Activated T-cell treated with anti-CD3 and anti-CD28 coated beads for 24 hours (primary cell): ENCODE results near the gene TPGS1.

Experiments
- DNase-seq: peaks from one replicate; pipeline ENCODE4 v3.0.0-alpha.2; 2020; ENCODE audit warnings: low read depth

TPGS1 gene

GRCh38 chr19:507286-508203, at the start of gene TPGS1:
Gene TPGS1 (plus strand): TSS chr19:507497. CDS start chr19:507507, 10 bp downstream.
- DNase-seq = peak; percentile 68

DNA sequence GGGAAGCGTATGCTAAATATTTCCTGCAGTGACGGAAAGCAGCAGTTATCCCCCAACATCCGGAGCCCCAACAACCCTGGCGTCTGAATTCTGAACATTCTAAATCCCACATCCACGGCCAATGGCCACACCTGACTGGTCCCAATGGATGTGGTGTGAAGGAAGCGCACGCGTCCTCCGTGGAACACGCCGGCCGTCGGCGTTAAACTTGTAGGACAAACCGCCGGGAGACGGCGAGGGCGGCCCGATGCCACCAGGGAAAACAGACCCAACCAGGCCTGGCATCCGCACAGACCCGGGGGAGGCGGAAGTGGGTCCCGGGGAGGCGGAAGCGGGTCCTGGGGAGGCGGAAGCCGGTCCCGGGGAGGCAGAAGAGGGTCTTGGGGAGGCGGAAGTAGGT, 49.7 kb upstream of the TPGS1 start:
- no peak for DNase-seq

DNA sequence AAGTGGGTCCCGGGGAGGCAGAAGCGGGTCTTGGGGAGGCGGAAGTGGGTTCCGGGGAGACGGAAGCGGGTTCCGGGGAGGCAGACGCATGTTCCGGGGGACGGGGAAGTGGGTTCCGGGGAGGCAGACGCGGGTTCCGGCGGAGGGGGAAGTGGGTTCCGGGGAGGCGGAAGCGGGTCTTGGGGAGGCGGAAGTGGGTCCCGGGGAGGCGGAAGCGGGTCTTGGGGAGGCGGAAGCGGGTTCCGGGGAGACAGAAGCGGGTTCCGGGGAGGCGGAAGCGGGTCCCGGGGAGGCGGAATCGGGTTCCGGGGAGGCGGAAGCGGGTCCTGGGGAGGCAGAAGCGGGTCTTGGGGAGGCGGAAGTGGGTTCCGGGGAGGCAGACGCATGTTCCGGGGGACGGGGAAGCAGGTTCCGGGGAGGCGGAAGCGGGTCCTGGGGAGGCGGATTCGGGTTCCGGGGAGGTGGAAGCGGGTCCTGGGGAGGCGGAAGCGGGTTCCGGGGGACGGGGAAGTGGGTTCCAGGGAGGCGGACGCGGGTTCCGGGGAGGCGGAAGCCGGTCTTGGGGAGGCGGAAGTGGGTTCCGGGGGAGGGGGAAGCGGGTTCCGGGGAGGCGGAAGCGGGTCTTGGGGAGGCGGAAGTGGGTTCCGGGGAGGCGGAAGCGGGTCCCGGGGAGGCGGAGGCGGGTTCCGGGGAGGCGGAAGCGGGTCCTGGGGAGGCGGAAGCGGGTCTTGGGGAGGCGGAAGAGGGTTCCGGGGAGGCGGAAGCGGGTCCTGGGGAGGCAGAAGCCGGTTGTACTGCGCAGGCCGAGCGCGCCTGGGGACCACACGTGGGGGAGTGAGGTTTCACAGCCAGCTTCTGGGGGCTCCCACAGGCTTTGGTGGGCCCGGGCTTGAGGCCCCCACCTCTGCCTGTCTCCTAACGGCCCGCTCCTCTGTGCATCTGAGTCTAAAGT, 48.9 kb upstream of the TPGS1 start:
- DNase-seq = no peak

DNA sequence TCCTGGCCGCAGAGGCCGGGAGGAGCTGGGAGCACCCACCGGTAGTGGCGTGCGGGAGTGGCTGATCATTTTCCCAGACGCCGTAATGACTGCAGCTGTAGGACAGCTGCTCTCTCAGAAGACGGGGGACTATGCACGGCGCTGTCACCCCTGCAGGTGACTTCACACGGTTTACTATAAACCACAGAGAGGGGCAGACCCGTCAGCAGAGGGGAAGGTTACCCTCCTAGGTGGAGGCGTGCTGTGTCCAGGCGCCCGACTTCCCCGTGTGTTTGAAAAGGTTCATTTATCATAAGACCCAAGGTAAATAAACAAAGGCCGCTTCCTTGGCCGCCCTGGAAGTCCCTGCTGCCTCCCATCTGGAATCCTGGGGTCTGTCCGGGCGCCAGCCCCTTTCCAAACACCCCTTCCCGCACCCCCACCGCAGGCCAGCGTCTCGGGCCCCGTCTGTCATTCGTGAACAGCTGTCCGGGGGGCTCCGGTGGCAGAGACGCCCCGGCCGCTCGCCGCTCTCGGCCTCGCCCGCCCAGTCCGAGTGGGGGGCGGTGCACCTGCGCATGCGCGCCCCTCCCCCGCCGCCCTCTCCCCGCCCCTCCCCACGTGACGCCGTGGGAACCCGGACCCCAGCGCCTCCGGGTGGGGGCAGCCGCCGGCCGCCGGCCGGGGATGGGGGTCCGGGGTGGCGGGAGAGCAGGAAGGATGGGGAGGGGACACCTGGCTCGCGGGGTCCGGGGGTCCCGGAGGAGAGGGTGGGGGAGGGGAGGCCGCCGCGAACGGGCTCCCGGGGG, 47.4 kb upstream of the TPGS1 start:
- DNase-seq = no peak

- DNase-seq = no peak
Observed at GRCh38 chr19:460877-461720, 46.2 kb upstream of the TPGS1 start, which contains the start of gene SHC2. Gene SHC2 (minus strand): TSS chr19:461033. CDS start chr19:460996, 37 bp downstream.

GRCh38 chr19:461721-462551, 45.4 kb upstream of the TPGS1 start:
- no peak for DNase-seq

- no peak for DNase-seq
Observed at GRCh38 chr19:463483-464207, 43.7 kb upstream of the TPGS1 start.

DNA sequence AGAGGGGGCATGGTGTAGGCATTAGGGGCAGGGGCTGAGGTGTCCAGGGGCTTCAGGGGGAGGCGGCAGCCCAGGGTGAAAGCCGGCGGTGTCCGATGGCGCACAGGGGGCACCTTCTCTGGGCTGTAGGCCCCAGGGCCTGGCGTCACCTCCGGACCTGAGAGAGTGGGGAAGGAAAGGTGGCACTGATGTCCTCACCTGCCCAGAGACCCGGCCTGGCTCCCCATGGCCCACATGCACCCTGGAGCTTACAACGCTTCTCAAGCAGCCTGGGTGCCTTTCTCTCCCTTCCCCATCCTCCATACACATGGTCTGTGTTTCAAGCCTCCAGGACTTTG, 43.1 kb upstream of the TPGS1 start:
- DNase-seq = no peak

- no peak for DNase-seq
Observed at GRCh38 chr19:465056-465816, 42.1 kb upstream of the TPGS1 start.

DNA sequence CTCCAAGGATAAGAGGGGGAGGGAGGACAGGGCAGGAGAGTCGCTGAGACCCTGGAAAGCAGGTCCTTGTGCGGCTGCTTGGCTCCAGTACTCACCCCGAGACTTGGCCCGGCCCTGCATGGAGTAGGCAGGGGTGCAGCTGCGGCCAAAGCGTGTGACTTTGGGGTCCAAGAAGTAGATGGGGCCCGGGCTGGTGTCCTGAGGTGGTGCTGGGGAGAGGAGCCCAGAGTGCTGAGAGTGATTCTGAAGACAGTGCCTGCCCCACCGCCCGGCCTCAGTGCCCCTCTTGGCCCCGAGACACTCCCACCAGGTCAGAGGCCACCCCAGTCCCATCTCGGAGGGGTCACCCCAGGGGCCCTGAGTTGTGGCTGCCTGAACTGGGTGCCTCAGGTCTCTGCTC, 39.7 kb upstream of the TPGS1 start:
- DNase-seq = no peak

GRCh38 chr19:468587-469256, 38.6 kb upstream of the TPGS1 start:
- DNase-seq = no peak

DNA sequence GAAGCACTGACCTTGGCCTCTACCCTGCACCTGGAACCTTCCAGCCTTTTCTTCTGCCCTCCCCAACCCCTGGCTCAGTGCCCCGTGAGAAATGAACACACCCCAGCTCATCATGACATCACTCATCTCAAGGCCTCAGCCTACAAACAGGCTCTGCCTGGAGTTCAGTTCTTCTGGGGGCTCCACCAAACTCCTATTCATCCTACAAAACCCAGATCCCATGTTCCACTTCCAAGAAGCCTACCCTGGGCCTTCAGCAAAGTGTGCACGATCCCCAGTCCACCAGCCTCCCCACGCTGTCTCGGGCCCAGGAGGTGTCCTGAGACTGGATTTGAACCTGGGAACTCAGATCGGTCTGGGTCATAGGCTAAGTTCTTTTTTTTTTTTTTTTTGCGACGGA, 37.5 kb upstream of the TPGS1 start:
- no peak for DNase-seq

DNA sequence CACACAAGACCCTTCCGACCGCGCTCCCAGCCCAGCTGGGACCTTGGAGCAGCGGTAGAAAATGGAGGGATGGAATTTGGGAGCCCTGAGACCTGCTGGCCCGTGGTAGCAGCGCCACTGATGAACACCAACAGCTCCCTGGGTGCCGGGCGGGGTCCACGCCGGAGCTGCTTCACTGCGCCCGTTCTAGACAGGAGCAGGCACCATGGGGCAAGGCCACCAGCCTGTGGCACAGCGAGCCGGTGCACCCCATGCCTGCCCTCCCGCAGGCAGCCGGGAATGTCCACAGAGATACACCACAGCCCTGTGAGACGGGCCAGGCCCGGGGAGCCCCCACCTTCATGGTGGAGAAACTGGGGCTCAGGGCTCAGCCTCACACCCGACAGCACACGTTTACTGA, 36.6 kb upstream of the TPGS1 start:
- DNase-seq = no peak

DNA sequence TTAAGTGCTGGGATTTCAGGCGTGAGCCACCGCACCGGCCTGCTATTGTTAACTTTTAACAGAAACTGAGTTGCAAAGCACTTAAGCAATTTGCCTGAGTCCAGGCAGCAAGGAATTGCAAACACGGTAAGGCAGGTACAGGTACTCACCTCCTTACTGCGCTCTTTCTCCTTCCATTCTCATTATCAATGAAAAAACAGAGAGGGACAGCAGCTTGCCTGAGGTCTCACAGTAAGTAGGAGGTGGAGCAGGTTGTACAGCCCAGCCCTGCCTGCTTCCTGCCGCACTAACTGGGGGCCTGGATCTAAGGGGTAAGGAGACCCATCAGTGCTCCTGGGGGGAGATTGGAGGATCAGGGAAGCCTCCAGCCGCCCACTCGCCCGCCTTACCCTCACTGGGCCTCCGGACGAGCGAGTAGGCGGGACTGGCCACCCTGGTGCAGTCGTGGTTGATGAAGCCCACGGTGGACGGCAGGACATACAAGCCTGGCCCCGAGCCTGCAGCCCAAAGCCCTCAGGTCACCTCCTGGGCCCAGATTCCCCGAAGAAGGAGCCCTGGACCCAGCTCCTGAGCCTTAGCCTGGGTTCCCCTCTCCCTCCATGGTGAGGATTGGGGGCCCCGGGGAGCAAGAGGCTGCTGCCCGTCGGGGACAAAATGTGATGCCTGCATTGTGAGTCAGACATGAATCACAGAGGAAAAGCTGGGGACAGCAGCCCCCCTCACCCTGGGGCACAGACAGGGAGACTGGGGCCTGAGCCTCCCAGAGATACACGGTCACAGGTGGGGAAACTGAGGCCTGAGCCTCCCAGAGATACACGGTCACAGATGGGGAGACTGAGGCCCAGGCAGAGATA, 35.1 kb upstream of the TPGS1 start:
- no peak for DNase-seq

DNA sequence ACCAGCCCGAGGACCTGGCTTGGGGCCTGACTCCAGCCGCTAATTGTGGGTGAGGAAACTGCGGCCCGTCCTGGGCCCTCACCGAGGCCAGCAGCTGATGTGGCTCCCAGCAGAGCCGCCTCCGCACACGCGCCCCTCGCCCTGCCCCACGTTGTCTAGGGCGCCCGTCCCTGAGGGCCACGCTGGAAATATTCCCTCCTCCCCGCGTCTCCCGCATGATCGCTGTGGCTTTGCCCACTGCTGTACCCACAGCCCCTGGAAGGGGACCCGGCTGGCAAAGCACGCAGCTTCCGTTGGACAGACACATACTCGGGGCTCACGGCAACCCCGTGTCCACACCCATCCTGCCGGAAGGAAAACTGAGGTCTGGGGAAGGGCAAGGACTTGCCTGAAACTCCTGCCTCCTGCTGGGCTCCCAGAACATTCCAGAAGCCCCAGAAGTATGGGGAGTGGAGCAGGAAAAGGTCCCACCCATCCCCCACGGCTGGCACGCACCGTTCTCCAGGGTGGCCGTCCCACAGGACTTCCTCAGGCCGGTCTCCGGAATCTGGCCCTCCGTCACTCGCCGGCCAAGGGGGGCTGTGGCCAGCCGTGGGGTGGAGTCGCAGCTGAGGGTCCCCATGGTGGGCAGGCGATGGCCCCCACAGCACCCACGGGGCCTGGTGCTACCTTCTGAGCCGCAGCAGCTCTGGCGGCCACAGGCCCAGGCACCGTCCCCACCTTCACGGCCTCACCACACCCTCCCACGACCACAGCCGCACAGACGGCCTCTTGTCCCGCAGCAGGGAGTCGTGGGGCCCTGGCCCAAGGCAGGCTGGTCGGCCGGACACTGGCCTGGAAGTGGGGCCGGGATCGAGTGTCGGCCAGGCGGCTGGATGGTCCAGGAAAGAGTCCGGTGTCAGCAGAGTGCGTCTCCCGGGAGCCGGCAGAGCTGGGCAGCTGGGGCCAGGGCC, 32.9 kb upstream of the TPGS1 start:
- DNase-seq = no peak

DNA sequence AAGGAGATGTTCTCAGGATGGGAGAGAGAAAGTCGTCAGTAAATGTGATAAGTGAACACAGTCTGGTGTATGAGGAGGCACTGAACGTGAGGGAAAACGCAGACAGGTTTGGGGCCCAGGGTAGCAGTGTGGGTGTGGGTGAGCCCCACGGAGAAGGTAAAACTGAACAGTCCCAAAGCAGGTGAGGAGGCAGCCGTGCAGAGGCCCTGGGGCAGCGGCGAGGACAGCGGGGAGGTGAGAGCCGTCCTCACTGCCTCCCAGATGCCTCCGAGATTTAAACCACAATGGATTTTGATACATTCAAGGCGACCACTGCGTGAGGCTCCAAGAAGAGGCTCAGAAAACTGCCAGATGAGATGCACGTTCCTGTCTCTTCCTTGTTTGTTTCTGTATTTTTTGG, 31.9 kb upstream of the TPGS1 start:
- no peak for DNase-seq
